Measurements from ENCODE around the gene CRTC2. TPM values are rescaled to one million over a fixed set of nuclear protein-coding genes. Genes with fewer than 3 reads are reported as not detected.
"Not testable (repeated sequence)": the region's sequence is repeated elsewhere in the genome, so short reads cannot be mapped to it uniquely, and the experiment has no call there.

CRTC2 gene
- total RNA-seq, 2 donors from 2014 or later, result 67.6 to 174 TPM

DNA sequence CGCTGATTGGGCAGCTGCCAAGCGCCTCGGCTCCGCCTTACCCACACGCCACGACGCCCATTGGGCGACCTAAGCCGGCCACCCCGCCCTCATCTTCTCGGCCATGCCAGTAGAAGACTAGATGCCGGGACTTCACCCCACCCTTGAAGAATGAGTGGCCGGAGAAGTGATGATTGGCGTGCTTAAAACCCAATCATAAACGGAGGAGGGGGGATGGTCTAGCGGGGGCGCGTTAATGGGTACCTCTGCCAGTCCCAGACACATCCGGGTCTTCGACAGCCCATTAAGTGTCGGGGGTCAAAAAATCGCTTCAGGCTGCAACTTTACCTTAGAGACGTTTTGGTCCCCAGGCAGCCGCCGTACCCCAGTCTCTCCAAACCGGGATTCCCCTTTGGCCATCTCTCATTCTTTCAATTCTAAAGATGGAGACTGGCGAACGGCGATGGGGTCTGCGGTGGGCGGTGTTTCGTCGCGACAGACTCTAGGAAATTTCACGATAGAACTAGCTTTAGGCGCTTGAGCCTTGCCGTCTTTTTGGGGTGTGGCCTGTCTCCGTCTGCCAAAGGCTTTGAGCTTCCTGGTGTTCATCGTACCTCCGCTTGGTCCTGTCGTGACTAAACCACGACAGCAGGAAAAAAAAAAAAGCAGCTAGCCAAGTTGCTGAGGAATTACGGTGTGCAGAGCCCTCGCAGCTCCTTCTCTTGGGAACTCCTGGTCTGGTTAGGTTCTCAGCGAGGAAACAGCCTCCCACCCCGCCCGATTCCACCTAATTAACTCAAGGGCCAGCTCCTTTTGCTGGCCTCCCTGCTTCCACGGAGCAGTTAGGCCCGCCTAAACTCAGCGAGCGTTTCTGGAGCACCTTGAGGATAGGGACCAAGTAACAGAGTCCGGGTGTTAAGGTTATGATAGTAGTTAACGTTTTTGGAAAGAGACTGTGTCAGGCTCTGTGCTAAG lies 35.2 kb downstream of the CRTC2 start, which contains the start of gene GATAD2B:
Gene GATAD2B (minus strand): TSS at position 1 of the 954 bp plus-strand sequence. CDS start 94,625 bp downstream, outside the sequence.
- H3K27ac Mint-ChIP-seq, result peak within 1 kb of the TSS; percentile 97 to 99
- H3K36me3 Mint-ChIP-seq, result peaks cover 9 to 16% of the 10 kb centered on the region in 2 donors
- no peaks in the 10 kb centered on the region for H3K9me3 Mint-ChIP-seq
- peak; percentile 98 to 99 for DNase-seq (ENCODE audit: low spot score in 2 of 2)
- ATAC-seq, result peak; percentile 95 to 96

DNA sequence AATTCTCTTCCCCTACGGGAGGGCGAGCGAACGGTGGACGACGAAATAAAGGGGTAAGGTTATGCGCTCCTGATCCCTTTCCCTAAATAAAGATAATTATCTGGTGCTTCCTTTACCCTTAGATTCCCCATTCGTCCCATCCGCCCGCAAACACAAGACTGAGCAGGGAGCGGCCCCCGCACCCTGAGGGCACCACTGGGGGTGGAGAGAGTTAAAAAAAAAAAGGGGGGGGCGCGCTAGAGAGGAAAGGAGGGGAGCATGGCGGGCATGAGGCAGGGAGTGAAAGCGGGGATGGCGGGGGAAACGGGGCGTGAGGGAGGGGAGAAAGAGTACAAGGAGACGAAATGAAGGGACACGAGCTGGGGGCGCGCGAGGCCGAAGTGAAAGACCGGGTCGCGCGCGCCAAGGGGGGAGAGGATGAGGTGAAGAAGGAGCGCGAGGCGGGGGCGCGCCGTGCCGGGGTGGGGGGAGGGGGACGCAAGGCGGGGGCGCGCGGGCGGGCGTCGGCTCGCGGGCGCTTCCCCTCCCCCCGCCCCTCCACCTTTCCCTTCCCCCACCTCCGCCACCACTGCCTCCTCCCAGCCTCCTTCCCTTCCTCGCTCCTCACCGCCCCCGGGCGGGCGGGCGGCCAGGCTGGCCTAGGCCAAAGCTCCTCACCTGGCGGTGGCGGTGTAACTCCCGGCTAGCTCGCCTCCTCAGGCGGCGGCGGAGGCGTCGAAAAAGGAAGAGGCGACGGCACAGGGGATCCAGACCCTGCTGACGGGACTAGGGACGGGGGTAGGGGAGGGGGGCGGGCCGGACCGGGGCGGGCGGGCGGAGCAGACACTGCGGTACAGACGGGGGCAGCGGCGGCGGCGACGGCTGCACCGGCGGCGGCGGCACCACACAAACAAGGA lies 36.1 kb downstream of the CRTC2 start:
- peak overlapping the region; percentile 93 to 99 for H3K27ac Mint-ChIP-seq
- DNase-seq (ENCODE audit: low spot score in 2 of 2) (no peak), ATAC-seq (peak; percentile 26 to 36)
- no peaks in the 10 kb centered on the region for H3K9me3 Mint-ChIP-seq
- H3K36me3 Mint-ChIP-seq, result peaks cover 9 to 16% of the 10 kb centered on the region in 2 donors

DNA sequence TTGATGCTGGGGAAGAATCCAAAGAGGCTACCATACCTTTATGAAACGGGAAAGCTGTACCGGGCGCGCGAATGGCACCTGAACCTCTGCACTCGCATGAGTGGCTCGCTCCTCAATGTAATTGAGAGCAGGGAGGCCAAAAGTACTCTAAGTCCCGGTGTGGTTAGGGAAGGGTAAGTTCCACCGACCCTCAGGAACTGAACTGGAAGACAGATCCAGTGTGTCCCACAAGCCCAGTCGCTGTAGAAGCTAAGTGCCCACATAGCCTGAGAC lies 36.7 kb downstream of the CRTC2 start:
- ATAC-seq, result no peak
- peak in 1 of 2 donors; percentile 57 for DNase-seq (ENCODE audit: low spot score in 2 of 2)
- Mint-ChIP-seq H3K27ac (peak overlapping the region; percentile 93 to 99), H3K9me3 (no peaks in the 10 kb centered on the region), H3K36me3 (peaks cover 9 to 16% of the 10 kb centered on the region in 2 donors)

DNA sequence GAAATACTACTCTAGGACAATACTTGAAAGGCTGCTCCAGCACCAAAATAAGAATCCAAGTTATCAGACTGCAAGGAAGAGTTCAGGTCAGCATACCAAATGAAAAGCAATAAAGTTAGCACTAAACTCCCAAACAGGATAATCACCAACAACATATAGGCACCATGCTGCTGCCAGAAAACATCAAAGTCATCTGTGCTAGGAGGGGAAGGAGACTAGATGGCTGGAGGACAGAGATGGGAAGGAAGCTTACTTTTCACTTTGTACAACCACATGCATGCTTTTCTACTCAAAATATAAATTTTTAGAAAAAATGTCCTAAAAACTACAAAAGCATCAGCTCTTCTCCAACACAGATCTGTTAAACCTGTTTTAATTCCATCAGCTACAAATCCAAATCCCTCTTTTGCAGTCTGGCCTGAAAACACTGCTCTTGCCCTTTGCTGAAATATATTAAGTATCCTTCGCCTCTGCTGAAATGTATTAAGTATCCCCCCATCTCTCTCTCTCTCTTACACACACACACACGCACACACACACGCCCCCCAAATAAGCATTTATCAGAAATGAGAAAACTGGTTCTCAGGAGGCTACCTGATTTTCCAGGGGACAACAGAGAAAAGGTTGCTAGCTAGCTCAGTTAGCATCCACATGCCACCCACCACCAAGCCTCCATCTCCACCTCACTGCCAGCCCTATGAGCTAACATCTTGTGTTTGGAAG lies 37.2 kb downstream of the CRTC2 start:
- DNase-seq (ENCODE audit: low spot score in 2 of 2) (no peak), ATAC-seq (no peak)
- Mint-ChIP-seq H3K36me3 (peaks cover 11 to 16% of the 10 kb centered on the region in 2 donors), H3K27ac (peak overlapping the region; percentile 93 to 99), H3K9me3 (no peaks in the 10 kb centered on the region)

DNA sequence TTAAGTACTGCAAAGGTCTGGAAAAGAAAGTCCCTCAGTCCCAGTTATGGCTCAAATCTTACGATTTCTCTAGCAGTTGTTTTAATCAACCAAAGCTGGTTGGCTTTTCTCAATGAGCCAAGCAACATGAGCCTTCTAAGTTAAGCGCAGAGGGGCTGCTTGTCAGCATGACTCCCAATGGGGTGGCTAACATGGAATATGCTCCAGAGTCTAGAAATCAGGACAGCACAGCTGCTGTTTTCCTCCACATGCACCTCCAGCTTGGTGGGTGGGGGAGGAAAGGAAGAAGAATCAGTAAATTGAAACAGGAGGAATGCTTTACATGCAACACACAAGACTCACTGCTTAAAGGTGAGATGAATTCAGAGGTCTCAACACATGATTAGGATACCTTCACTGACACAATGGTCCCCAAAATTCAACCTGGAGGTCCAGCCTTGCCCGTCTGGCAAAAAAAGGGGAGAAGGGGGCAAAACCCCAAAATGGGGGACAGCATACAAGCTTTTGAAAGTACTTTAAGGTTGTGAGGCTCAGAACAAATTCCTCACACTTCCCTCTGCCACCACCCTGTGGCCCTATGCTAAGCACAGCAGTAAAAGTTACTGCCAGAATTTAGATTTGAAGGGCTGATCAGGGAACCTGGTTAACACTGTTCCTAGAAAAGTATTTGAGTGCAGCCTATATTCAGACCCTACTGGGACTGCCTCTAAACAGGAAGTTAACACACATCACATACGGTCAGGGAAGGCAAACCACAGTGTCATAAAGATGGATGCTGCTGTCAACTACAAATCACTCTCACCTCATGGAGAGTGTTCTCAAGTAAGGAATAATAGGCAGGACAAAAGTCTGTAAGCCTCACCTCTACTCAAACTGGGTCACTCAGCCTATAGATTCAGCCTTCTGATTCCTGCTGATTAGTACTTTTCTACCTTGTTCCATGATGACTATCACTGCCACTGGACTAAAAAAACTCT lies 38.2 kb downstream of the CRTC2 start:
- DNase-seq (ENCODE audit: low spot score in 2 of 2) (peak in 1 of 2 donors; percentile 43), ATAC-seq (no peak)
- peak overlapping the region; percentile 33 to 99 for H3K27ac Mint-ChIP-seq

DNA sequence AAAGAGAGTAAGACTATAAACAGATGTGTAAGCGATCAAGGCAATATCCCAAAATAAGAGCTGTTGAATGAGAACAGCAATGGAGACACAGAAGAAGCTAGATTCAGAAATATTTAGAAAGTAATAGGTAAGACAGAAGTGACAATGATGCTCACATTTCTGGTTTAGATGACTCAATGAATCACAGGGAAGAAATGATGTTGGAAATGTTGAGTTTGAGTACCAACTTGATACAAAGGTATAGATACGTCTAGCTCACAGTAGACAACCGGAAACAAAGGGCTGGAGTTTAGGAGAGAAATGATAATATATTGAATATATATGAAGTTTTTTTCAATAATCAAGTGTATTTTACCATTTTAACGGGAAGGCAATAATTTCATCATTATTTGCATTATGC lies 42.1 kb downstream of the CRTC2 start:
- DNase-seq (ENCODE audit: low spot score in 2 of 2) (no peak), ATAC-seq (peak; percentile 32 to 66)
- peak overlapping the region in 1 of 2 donors; percentile 25 for H3K27ac Mint-ChIP-seq
- peaks cover under 1 to 20% of the 10 kb centered on the region in 2 donors for H3K36me3 Mint-ChIP-seq
- no peaks in the 10 kb centered on the region for H3K9me3 Mint-ChIP-seq

More for the DNA sequence above, 38.2 kb downstream of the CRTC2 start:
- Mint-ChIP-seq H3K36me3 (peaks cover 16% of the 10 kb centered on the region in 2 donors), H3K9me3 (no peaks in the 10 kb centered on the region)

DNA sequence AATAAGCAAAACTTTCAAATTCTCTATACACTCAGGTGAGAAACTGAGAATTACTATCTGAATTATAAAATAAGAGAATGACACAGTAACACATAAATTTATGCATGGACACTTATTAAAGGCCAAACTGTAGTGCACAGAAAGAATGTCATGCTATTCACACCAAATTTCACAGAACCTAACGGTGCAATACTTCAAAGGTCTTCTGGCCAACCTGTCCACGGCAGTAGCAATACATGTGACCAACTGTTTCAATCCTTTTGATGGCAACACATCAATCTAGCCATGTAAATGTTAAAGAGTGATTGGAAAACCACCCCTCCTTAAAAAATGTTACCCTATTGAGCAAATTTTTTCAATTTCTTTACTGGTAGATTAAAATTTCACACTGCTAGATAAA lies 46.1 kb downstream of the CRTC2 start:
- no peak for DNase-seq (ENCODE audit: low spot score in 2 of 2)
- H3K9me3 Mint-ChIP-seq, result no peaks in the 10 kb centered on the region
- H3K27ac Mint-ChIP-seq, result peak overlapping the region in 1 of 2 donors; percentile 22
- peaks cover 0 to 32% of the 10 kb centered on the region in 2 donors for H3K36me3 Mint-ChIP-seq
- no peak for ATAC-seq

DNA sequence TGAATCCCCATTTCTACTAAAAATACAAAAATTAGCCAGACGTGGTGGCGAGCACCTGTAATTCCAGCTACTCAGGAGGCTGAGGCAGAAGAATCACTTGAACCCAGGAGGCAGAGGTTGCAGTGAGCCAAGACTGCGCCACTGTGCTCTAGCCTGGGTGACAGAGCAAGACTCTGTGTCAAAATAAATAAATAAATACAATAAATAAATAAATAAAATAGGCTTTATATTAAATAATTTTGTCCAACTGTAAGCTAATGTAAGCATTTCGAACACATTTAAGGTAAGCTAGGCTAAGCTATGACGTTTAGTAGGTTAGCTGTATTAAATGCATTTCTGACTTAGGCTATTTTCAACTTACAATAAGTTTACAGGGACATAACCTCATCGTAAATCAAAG lies 47.9 kb downstream of the CRTC2 start:
- H3K9me3 Mint-ChIP-seq; DNase-seq (ENCODE audit: low spot score in 2 of 2); H3K27ac Mint-ChIP-seq; ATAC-seq: not testable (repeated sequence)
- H3K36me3 Mint-ChIP-seq, result peaks cover 4 to 28% of the 10 kb centered on the region in 2 donors

DNA sequence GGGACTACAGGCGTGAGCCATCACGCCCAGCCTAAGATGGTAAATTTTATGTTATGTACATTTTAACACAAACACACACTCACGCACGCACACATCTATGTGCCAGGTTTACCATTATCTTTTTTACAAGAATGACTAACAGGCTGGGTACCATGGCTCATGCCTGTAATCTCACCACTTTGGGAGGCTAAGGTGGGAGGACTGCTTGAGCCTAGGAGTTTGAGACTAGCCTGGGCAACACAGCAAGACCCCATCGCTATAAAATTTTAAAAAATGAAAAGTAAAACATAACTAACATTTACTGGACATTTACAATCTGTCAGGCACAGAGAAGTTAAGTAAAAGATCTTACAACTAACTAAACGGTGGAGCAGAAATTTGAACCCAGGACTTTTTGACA lies 50.3 kb downstream of the CRTC2 start:
- Mint-ChIP-seq H3K27ac (peak overlapping the region in 1 of 2 donors; percentile 29), H3K9me3 (no peaks in the 10 kb centered on the region), H3K36me3 (peaks cover 4 to 28% of the 10 kb centered on the region in 2 donors)
- ATAC-seq (no peak), DNase-seq (ENCODE audit: low spot score in 2 of 2) (no peak)

DNA sequence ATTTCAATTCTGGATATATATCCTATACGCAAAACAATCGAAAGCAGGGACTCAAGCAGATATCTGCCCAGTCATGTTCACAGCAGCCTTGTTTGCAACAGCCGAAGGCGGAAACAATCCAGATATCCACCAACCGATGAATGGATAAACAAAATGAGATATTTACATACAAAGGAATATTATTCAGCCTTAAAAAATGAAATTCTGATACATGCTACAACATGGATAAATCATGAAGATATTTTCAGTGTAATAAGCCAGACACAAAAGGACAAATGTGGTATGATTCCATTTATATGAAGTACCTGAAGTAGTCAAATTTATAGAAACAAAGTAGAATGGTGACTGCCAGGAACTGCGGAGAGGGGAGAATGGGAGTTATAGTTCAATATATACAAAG lies 51.3 kb downstream of the CRTC2 start:
- H3K9me3 Mint-ChIP-seq, result no peaks in the 10 kb centered on the region
- no peak for ATAC-seq
- peak overlapping the region in 1 of 2 donors; percentile 20 for H3K27ac Mint-ChIP-seq
- no peak for DNase-seq (ENCODE audit: low spot score in 2 of 2)
- H3K36me3 Mint-ChIP-seq, result peaks cover 4 to 25% of the 10 kb centered on the region in 2 donors

DNA sequence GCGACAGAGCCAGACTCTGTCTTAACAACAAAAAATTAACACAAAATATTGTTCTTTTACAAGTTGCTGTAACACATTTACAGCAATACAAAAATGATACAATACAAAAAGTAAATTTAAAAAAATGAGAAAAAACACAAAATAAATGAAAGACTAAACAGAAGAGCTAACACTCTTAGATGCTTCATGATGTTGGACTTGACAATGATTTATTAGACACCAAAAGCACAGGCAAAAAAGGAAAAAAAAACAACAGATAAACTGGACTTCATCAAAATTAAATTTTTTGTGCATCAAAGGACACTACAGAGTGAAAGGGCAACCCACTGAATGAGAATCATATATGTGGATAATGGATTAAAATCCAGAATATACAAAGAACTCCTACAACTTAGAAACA lies 52.0 kb downstream of the CRTC2 start:
- Mint-ChIP-seq H3K9me3 (no peaks in the 10 kb centered on the region), H3K27ac (peak overlapping the region in 1 of 2 donors; percentile 37), H3K36me3 (peaks cover 4 to 18% of the 10 kb centered on the region in 2 donors)
- ATAC-seq (no peak), DNase-seq (ENCODE audit: low spot score in 2 of 2) (no peak)

DNA sequence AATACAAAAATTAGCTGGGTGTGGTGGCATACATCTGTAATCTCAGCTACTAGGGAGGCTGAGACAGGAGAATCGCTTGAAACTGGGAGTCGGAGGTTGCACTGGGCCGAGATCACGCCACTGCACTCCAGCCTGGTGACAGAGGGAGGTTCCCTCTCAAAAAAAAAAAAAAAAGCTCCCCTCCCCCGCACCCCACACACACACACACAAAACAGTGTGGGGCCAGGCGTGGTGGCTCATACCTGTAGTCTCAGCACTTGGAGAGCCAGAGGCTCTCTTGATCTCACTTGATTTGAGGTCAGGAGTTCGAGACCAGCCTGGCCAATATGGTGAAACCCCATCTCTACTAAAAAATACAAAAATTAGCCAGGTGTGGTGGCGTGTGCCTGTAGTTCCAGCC lies 52.5 kb downstream of the CRTC2 start:
- ATAC-seq, result peak in 1 of 2 donors; percentile 26
- Mint-ChIP-seq H3K36me3 (peaks cover 4 to 15% of the 10 kb centered on the region in 2 donors), H3K27ac (peak overlapping the region in 1 of 2 donors; percentile 37)
- DNase-seq (ENCODE audit: low spot score in 2 of 2); H3K9me3 Mint-ChIP-seq: not testable (repeated sequence)

DNA sequence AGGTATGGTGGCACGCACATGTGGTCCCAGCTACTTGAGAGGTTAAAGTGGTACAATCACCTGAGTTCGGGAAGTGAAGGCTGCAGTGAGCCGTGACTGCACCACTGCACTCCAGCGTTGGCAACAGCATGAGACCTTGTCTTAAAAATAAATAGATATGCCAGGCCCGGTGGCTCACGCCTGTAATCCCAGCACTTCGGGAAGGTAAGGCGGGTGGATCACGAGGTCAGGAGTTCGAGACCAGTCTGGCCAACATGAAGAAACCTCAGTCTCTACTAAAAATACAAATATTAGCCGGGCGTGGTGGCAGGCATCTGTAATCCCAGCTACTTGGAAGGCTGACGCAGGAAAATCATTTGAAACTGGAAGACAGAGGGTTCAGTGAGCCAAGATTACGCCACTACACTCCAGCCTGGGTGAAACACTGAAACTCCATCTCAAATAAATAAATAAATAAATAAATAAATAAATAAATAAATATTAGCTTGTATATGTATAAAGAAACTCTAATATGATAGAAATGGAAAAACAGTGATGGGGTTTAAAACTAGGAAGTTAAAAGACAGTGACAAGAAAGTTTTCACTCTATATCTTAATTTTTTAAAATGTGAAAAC lies 54.5 kb downstream of the CRTC2 start:
- DNase-seq (ENCODE audit: low spot score in 2 of 2) (no peak), ATAC-seq (no peak)
- Mint-ChIP-seq H3K27ac (no peak overlapping the region), H3K36me3 (peaks cover 4 to 13% of the 10 kb centered on the region in 2 donors), H3K9me3 (no peaks in the 10 kb centered on the region)

DNA sequence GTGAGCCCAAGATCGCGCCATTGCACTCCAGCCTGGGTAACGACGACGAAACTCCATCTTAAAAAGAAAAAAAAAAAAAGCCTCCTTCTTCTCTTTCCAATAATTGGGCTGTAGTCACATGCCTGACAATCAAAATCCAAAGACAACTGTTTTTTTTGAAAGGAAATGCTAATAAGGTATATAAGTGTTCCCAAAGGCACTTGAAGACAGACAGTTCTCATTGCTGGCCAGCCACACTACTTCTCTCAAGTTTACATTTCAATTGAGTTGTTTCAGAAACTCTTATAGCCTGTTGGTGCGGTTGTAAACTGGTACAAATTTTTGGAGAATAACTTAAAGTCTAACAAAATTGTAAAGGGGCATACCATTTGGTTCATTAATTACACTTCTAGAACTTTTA lies 58.9 kb downstream of the CRTC2 start:
- no peaks in the 10 kb centered on the region for H3K9me3 Mint-ChIP-seq
- H3K27ac Mint-ChIP-seq, result no peak overlapping the region
- DNase-seq (ENCODE audit: low spot score in 2 of 2), result no peak
- ATAC-seq, result no peak
- no peaks in the 10 kb centered on the region for H3K36me3 Mint-ChIP-seq

Measured in activated naive CD4-positive, alpha-beta T cell treated with anti-CD3 and anti-CD28 coated beads, Interleukin-2, amount 50 U/mL, for 72 hours (primary cell).